ENCODE data around the gene LMTK3.

GRCh38 chr19:48541813-48542212, 30.2 kb upstream of the LMTK3 start:
- TF ChIP-seq CTCF (conservative IDR thresholded peaks at IDR 0.05 in 1 of 2, IDR thresholded peaks at IDR 0.05 in 1 of 2; ENCODE audit: low read depth in 1 of 2, low read length in 2 of 2) (no peak), EZH2 (IDR thresholded peaks at IDR 0.05; ENCODE audit: low read length, missing control alignments) (no peak)
